ENCODE measurements around the gene FSD2.

DNA sequence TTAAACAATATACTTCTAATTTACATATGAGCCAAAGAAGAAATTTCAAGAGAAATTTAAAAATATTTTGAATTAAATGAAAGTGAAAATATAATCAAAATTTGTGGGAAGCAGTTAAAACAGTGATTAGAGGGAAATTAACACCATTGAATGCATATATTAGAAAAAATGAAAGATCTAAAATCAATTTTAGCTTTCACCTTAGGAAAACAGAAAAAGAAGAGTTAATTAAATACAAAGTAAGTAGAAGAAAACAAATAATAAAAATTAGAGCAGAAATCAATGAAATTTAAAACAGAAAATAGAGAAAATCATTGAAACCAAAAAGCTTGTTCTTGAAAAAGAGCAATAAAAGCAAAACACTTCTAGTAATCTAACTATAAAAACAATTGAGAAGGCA lies 57.6 kb downstream of the FSD2 start:
- no peak for TF ChIP-seq POLR2A (IDR thresholded peaks at IDR 0.05)
- TF ChIP-seq, protein P1, sequence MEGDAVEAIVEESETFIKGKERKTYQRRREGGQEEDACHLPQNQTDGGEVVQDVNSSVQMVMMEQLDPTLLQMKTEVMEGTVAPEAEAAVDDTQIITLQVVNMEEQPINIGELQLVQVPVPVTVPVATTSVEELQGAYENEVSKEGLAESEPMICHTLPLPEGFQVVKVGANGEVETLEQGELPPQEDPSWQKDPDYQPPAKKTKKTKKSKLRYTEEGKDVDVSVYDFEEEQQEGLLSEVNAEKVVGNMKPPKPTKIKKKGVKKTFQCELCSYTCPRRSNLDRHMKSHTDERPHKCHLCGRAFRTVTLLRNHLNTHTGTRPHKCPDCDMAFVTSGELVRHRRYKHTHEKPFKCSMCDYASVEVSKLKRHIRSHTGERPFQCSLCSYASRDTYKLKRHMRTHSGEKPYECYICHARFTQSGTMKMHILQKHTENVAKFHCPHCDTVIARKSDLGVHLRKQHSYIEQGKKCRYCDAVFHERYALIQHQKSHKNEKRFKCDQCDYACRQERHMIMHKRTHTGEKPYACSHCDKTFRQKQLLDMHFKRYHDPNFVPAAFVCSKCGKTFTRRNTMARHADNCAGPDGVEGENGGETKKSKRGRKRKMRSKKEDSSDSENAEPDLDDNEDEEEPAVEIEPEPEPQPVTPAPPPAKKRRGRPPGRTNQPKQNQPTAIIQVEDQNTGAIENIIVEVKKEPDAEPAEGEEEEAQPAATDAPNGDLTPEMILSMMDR (IDR thresholded peaks at IDR 0.05), result no peak

Measured in thyroid gland (tissue), 4 donors.